ENCODE data around the gene PNLDC1. TPM values are rescaled to one million over a fixed set of nuclear protein-coding genes. Genes with fewer than 3 reads are reported as not detected.

Gene PNLDC1
- total and polyA plus RNA-seq, 9 of the 15 experiments (the other 6 are each of a cell fraction or from before 2014, with no cell fraction given), result 0.12 TPM; not detected in 8

- TF ChIP-seq ZNF592 (IDR thresholded peaks at IDR 0.05) (peak; percentile 36; the same call in 1 of the 2 replicates), TAF15 (IDR thresholded peaks at IDR 0.05; ENCODE audit: low read depth, low read length) (no peak), ARID1B (IDR thresholded peaks at IDR 0.05) (0 out of 2 replicates have a peak, but pooled peaks have one; percentile 13), ZNF395 (CRISPR knock-in tag; IDR thresholded peaks at IDR 0.05) (peak; percentile 46; the same call in 1 of the 2 replicates), E2F3 (CRISPR knock-in tag; IDR thresholded peaks at IDR 0.05) (peak; percentile 10; the same call in 1 of the 2 replicates), ZBTB7A (IDR thresholded peaks at IDR 0.05; ENCODE audit: borderline replicate concordance, control insufficient read depth, low read depth, low read length) (peak; percentile 18; the same call in 1 of the 2 replicates), AFF4 (CRISPR knock-in tag; IDR thresholded peaks at IDR 0.05) (peak; percentile 94; the same call in 1 of the 2 replicates), ZNF778 (CRISPR knock-in tag; IDR thresholded peaks at IDR 0.05) (no peak), MYC (IDR thresholded peaks at IDR 0.05; ENCODE audit: low read depth, low read length) (peak; percentile 62), MYC (CRISPR knock-in tag; IDR thresholded peaks at IDR 0.05; ENCODE audit: borderline replicate concordance, low read depth) (peak; percentile 87), HDAC1 (IDR thresholded peaks at IDR 0.05) (peak in 1 of 2 experiments; percentile 7; a peak in 1 of 4 replicates), PURB (CRISPR knock-in tag; IDR thresholded peaks at IDR 0.05; ENCODE audit: low read depth) (no peak), ZBTB1 (CRISPR knock-in tag; IDR thresholded peaks at IDR 0.05; ENCODE audit: borderline replicate concordance, low read depth) (peak; percentile 69; the same call in 1 of the 2 replicates), ZNF124 (CRISPR knock-in tag; IDR thresholded peaks at IDR 0.05) (0 out of 2 replicates have a peak, but pooled peaks have one; percentile 56), HMGN3 (IDR thresholded peaks at IDR 0.05; ENCODE audit: borderline replicate concordance, extremely low read depth, insufficient read length, low read depth, low read length) (peak; percentile 12)
Observed at GRCh38 chr6:159788753-159789376, 11.2 kb upstream of the PNLDC1 start (continued).
